ENCODE results near the gene CD2AP.
"Not testable (repeated sequence)": the region's sequence is repeated elsewhere in the genome, so short reads cannot be mapped to it uniquely, and the experiment has no call there.

Gene CD2AP, protein sequence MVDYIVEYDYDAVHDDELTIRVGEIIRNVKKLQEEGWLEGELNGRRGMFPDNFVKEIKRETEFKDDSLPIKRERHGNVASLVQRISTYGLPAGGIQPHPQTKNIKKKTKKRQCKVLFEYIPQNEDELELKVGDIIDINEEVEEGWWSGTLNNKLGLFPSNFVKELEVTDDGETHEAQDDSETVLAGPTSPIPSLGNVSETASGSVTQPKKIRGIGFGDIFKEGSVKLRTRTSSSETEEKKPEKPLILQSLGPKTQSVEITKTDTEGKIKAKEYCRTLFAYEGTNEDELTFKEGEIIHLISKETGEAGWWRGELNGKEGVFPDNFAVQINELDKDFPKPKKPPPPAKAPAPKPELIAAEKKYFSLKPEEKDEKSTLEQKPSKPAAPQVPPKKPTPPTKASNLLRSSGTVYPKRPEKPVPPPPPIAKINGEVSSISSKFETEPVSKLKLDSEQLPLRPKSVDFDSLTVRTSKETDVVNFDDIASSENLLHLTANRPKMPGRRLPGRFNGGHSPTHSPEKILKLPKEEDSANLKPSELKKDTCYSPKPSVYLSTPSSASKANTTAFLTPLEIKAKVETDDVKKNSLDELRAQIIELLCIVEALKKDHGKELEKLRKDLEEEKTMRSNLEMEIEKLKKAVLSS

DNA sequence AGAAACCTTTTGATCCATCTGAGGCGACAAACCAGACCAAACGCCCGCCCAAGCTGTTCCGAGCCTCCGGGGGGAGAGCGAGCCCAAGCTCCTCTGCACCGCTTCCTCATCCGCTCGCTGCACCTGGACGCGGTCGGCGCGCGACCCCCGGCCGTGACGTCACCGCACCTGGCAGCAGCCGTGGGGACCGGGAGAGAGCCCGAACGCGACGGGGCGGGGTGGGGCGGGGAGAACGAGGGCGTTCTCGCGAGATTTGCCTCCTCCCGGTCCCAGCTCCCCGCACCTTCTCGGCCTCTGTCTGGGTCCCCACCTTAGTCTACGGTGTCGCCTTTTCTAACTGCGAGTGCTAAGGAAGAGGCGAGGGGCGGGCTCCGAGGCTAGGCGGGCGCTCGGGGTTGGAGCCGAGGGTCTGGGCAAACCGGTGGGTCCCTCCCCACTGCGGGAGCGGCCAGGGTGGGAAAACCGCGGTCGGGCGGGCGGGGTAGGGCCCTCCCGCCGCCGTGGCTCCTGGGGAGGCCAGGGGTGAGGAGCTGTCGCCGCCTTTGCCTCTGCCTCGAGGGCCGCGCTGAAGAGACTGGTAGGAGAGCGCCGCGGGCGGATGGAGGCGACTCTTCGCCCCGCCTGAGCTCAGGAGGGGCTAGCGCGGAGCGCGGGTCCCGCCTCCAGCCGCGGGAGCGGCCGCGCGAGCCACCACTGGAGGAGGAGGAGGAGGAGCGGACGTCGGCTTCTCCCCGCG lies at the start of gene CD2AP:
TSS of gene CD2AP (plus strand) at position 293 of the 736 bp plus-strand sequence. CDS start 456 bp downstream, outside the sequence.
- peak; percentile 92 to 94 for DNase-seq

DNA sequence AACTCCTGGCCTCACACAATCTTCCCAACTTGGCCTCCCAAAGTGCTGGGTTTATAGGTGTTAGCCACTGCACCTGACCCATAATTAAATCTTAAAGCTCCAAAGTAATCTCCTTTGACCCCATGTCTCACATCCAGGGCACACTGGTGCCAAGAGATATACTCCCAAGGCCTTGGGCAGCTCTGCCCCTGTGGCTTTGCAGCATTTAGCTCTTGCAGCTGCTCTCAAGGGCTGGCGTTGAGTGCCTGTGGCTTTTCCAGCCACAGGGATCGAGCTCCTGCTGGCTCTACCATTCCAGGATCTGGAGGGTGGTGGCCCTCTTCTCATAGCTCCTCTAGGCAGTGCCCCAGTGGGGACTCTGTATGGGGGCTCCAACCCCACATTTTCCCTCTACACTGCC lies 49.3 kb upstream of the CD2AP start:
- DNase-seq, result no peak

DNA sequence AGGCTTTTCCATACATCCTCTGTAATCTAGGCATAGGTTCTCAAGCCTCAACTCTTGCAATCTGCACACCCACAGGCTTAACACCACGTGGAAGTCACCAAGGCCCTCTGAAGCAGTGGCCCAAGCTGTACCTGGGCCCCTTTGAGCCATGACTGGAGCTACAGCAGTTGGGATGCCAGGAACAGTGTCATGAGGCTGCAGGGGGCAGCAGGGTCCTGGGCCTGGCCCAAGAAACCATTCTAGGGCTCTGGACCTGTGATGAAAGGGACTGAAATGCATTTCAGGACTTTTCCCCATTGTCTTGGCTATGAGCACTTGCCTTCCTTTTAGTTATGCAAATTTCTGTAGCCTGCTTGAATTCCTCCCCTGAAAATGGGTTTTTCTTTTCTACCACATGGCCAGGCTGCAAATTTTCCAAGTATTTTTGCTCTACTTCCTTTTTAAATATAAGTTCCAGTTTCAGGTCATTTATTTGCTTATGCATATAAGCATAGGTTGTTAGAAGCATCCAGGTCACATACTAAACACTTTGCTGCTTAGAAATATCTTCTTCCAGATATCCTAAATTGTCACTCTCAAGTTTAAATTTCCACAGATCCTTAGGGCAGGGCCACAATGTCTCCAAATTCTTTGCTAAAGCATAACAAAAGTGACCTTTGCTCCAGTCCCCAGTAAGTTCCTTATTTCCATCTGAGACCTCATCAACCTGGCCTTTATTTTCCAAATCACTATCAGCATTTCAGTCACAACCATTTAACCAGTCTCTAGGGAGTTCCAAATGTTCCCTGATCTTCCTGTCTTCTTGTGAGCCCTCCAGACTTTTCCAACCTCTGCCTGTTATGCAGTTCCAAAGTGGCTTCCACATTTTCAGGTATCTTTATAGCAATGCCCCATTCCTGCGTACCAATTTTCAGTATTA lies 48.6 kb upstream of the CD2AP start:
- no peak for DNase-seq

DNA sequence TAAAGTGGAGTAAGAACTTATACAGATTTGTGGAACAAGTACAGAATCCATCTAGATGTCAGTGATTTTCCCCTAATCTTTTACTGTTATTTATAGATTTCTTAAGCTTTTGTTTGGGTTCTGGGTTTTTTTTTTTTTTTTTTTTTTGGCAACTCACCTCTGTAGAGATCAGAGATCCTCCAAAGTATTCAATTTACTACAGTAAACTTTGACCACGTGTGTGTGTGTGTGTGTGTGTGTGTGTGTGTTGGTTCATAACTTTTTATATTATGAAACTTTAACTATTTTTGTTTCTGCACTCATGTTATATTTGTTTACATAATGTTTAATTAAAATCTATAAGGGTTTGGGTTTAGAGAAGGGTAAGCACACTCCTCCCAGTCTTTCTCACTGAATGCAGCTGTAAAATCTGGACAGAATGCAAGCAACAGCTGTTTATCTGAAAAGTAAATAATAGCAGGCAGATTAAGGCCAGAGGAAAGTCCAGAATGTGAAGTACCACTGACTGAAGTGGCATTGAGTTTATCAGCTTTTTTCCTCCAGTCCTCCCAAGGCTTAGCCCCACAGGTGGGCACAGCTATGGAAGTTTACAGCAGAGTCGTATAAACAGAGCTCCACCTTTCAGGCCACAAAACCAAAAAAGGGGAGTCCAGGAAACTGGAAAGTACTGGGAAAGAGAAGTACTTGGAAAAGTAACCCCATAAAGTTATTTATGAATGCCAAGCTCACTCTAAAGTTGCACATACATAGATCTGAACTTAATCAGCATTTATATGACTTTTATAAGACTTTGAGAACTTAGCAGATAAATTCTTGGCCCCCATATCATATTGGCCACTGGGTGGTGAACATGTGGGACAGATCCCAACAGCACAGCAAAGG lies 43.0 kb upstream of the CD2AP start:
- no peak for DNase-seq

DNA sequence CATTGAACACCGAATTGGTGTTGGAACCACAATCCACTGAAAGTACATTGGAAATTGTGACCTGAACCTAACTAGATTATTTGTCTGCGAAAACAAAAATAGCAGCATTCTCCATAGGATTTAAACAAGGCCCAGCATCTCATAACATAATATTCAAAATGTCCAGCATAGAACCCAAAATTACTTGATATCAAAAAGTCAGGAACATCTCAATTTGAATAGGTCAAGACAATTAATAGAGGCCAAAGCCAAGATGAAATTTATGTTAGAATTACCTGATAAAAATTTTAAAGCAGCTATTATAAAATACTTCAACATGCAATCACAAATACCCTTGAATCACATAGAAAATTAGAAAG lies 42.4 kb upstream of the CD2AP start:
- no peak for DNase-seq

DNA sequence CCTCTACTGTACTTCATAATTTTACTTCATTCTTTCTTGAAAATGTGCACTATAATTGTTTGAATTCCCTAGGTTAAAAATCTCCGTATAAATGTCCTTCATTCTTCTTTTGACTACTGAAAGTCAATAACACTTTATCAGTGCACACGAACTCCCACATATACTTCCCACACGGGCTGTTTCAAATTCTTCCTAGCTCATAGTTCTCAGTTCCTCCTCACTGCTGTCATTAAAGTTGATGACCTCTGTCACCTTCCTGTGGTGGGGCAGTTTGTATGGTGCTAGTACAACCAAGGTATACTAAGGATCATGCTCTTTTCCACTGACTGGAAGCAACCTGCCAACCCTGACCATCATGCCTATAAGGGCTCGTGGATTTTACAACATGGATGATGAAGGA lies 40.0 kb upstream of the CD2AP start:
- DNase-seq, result no peak

DNA sequence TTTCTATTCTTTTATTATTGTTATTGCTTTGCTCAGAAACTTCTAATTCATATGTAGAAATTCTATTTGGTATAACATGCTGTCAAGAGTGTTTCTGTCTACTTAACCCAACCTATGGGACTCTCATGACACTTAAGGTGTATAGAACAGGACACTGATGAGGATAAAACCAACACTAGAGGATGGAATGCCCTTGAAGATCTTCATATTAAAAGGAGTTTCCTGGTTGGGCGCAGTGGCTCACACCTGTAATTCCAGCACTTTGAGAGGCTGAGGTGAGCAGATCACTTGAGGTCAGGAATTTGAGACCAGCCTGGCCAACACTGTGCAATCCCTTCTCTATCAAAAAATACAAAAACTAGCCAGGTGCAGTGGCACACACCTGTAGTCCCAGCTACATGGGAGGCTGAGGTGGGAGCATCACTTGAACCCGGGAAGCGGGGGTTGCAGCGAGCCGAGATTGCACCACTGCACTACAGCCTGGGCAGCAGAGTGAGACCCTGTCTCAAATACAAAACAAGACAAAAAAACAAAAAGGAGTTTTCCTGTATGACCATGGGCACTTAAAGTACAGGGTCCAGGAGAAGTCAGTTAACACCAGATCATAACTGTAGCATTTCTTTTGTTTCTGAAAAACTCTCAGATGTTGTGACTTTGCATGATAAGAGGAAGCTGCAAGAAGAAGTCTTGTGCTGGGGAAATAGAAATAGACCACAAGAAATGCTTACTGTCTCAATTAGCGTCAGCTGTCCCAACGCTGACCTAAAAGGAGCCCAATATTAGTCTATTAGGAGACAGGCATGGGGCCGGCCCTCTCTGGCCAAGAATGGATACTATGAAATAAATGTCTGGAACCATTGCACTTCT lies 38.9 kb upstream of the CD2AP start:
- no peak for DNase-seq

DNA sequence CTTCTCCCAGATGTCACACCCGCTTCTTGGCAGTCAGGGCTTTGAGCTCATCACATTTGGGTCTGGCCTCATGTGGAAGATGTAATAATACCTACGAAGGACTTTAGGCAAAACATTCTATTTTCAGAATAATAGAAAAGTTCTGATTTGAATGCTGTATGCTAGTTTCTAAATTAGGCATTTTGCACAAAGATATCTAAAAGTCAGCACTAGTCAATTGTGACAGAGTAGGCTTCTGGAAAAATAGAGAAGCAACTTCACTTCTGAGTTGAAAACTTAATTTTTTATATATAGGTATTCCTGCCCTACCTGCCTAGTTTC lies 38.3 kb upstream of the CD2AP start:
- no peak for DNase-seq

DNA sequence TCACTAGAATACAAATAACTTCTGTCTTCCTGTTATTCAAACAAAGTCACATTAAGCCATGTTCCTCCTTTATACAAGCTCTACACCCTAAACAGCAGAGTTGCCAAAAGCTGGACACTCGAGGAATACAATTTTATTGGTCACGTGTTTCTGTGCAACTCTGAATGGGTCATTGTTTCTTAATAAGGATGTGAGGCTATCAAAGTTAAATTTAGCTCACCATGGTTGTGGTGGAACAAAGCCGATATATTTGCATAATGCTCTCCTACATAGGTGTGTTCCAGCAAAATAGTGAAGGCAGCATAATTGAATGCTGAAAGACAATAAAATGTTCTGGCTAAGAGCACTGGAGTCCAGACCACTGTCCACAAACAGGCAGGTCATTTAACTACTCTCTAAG lies 36.9 kb upstream of the CD2AP start:
- DNase-seq, result peak in 1 of 2 experiments; percentile 71

DNA sequence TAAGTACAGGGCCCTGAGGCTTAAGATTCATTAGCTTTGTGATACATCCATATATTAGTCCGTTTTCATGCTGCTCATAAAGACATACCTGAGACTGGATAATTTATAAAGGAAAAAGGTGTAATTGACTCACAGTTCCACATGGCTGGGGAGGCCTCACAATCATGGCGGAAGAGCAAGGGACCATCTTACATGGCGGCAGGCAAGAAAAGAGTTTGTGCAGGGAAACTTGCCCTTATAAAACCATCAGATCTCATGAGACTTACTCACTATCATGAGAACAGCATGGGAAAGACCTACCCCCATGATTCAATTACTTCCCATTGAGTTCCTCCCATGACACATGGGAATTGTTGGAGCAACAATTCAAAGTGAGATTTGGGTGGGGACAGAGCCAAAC lies 32.6 kb upstream of the CD2AP start:
- DNase-seq, result not testable (repeated sequence)

DNA sequence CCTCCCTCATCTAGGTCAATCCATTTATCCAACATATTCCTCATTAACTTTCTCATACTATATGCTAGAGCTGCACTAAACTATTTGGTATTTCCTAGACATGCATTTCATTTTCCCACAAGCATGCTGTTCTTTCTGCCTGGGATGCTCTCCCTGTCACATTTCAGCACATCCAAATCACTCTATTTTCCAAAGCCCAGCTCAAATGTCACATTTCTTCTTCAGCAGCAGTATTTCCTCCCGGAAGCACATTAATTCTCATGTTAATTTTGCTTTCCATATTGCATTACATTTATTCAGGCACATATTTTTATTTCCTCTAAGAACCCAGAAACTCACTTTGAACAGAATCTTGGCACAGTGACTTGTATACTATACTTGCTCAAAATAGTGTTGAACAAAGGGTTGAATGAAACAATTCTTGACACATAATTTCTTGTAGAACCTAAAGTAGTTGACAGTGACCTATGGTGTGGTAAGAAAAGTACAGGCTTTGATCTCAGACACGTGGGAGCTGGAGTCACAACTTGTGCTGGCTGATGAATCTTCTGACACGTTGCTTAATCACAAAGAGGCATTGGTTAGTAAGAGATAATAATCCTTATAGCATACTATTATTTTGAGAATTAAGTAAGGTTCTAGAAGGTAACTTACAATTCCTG lies 30.8 kb upstream of the CD2AP start:
- DNase-seq, result no peak

DNA sequence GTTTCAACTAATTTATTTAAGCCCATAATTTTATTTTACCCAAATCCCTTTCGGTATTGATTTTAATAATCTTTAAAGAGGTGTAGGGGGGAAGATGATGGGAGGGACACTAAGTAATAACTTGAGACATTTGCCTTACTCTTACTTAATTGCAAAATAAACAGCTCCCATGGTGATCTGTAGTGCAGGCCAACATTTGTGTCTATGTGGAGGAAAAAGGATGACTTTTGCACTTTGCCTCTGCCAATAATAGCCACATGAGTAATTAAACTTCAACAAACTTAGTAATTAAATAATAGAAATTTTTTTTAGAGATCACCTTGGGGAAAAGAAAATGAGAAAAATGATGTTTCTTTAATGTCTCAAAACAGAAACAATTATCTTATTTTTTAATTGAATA lies 29.9 kb upstream of the CD2AP start:
- DNase-seq, result no peak

DNA sequence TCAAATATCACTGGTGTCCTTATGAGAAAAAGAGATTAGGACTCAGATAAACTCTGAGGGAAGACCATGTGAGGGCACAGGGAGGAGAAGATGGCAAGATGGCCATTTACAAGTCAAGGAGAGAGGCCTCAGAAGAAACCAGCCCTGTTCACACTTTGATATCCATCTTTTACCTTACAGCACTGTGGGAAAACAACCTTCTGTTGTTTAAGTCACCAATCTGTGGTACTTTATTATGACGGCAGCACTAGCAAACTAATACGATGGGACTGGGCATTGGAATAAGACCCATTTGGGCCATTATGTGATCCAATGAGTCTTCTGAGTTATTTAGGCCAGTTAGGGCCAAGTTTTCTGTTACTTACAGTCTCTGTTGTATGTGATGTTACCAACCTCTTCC lies 26.4 kb upstream of the CD2AP start:
- DNase-seq, result no peak

DNA sequence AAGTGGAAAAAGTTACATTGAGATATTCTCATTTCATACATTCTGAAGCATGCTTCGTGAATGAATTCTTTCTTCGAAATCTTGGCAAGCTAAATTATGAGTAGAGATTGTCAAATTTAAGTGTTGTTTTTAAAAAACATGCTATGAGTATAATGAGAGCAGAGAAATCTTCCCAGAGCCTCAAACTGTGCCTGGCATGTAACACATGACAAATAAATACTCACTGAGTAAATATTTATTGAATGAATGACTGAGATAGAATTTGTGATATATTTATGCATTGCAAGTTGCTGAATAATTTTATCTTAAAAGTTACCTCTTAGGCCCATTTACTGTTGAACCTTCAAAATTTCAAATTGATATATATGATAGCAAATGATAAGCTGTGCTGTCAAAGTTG lies 24.7 kb upstream of the CD2AP start:
- DNase-seq, result no peak

DNA sequence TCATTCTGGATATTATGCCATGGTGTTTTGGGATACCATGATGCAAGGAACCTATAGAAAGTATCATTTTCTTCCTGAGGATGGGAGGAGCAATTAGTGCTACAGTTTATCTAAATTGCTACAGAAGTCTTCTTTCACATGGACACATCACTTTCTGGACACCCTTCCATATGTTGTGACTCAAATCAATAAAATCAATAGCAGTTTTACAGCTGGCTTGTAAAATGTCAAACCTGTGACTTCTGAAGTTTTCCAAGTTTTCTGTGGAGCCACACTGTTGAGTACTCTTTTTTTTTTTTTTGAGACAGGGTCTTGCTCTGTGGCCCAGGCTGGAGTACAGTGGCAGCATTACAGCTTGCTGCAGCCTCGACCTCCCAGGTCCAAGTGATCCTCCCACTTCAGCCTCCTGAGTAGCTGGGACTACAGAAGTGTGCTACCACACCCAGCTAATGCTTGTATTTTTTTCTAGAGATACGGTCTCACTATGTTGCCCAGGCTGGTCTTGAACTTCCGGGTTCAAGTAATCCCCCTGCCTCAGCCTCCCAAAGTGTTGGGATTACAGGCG lies 24.1 kb upstream of the CD2AP start:
- DNase-seq, result no peak

DNA sequence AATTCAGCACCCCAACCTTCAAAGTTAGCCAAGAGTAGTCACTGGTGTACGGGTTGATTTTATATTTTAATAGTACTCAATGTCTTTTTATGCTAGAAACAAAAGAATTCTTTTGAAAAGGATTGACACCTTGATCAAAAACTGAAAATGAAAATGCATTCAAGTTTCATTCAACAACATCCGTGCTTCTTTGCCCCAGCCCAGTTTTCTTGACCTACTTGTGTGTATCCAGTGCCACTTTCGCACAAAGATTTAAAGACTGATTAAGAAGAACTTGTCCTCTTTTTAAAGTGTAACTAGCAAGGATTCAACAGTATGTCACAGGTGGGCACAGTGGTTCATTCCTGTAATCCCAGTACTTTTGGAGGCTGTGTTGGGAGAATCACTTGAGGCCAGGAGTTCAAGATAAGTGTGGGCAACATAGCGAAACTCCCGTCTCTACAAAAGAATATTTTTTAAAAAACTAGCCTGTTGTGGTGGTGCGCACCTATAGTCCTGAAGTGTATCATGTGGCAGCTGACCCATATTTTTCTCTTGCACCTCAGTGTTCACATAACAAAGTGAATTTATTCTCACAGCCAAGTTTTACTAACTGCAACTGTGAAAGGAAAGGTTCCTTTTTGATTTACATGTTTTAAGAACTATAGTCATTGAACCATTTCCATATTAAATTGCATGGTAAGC lies 22.7 kb upstream of the CD2AP start:
- DNase-seq, result no peak

DNA sequence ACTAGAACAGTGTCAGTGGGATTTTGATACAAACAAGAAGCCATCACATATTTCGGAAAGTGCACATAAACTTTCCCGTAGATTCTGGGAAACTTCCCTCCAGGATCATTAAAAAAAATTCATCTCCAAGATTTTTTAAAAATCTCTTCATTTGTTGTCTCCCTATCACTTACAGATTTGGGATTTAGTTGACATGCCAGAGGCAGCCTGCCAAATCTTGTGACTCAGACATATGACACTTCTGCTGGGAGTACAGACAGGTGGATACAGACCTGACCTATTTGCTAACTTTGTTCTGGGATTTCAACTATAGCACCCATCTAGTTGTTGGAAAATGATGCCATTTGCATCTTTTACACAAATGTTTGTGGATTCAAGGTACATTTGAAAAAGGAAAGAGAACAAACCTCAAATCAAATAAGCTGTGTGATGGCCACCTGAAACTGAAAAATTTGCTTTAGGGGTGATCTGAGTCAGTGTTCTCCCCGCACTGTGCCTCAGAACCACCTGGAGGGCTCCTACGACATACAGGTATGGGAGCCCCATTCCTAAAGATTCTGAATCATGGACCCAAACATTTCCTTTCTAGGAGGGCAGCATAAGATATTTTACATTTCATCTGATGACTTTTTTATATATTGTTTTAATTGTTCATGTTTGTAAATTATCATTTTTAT lies 21.9 kb upstream of the CD2AP start:
- DNase-seq, result peak in 1 of 2 experiments; percentile 23

DNA sequence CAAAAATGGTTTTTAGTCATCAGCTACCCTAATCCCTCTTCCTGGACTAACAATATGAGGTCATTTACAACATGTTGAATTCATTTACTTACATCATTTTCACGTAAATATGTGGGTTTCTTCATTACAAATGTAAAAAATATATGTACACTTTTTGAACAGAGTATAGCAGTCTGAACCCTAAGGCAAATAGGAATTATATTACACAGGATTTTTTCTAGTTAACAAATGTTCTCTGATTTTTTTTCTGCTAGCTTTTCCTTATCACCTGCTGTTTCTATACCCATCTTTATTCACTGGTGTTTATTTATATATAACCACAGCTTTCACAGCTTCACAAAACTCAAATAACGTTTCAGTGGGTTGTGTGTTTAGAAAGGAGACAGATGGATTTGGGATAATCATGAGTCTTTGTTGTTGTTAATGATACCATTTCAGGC lies 21.0 kb upstream of the CD2AP start:
- peak; percentile 62 to 88 for DNase-seq

DNA sequence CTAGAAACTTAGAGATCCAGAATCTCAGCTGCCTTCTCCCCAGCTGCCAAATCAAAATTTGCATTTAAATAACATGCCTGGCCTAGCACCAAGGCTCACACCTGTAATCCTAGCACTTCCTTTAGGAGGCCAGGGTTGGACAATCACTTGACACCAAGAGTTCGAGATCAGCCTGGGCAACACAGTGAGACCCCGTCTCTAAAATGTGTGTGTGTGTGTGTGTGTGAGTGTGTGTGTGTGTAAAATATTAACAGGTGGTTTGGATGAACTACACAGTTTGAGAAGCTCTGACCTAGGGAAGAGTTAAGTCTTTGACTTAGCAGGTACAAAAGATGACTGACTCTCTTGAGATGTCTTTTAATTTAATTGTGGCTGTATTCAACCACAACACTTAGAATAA lies 20.2 kb upstream of the CD2AP start:
- DNase-seq, result peak in 1 of 2 experiments; percentile 51
